H9 (cell line): ENCODE measurements around the gene DAGLB. TPM values are rescaled to one million over a fixed set of nuclear protein-coding genes. Genes with fewer than 3 reads are reported as not detected.

Source experiments
- DNase-seq: peaks from one replicate; pipeline ENCODE4 v3.0.0-alpha.2; 2017
- H2AFZ ChIP-seq: one replicate; pipeline ENCODE4 v1.6.1; 2013; ENCODE audit warnings: mild to moderate bottlenecking, low read length, control low read depth, moderate library complexity
- H2AK5ac ChIP-seq: 2 replicates; pipeline ENCODE4 v1.6.1; 2013; ENCODE audit warnings: low read length, control low read depth, mixed read lengths; ENCODE audit not compliant: insufficient read length
- H2BK120ac ChIP-seq: one replicate; pipeline ENCODE4 v1.6.1; 2013; ENCODE audit warnings: low read depth, mild to moderate bottlenecking, low read length, control low read depth, inconsistent platforms; ENCODE audit not compliant: poor library complexity, severe bottlenecking
- H2BK12ac ChIP-seq: 2 replicates; pipeline ENCODE4 v1.6.1; 2013; ENCODE audit warnings: low read length, control low read depth, mixed read lengths, low read depth; ENCODE audit not compliant: insufficient read length
- H2BK15ac ChIP-seq: 2 replicates; pipeline ENCODE4 v1.6.1; 2013; ENCODE audit warnings: low read depth, low read length, control low read depth
- H2BK20ac ChIP-seq: one replicate; pipeline ENCODE4 v1.6.1; 2013; ENCODE audit warnings: low read depth, mild to moderate bottlenecking, low read length, control low read depth, inconsistent platforms; ENCODE audit not compliant: poor library complexity, severe bottlenecking
- H2BK5ac ChIP-seq: 2 replicates; pipeline ENCODE4 v1.6.1; 2013; ENCODE audit warnings: low read length, control low read depth, mixed read lengths; ENCODE audit not compliant: insufficient read length
- H3K14ac ChIP-seq: 2 replicates; pipeline ENCODE4 v1.6.1; 2013; ENCODE audit warnings: low read length, control low read depth; ENCODE audit not compliant: insufficient read depth
- H3K18ac ChIP-seq: 2 replicates; pipeline ENCODE4 v1.6.1; 2013; ENCODE audit warnings: low read depth, mild to moderate bottlenecking, mixed read lengths, low read length, control low read depth; ENCODE audit not compliant: insufficient read length
- H3K23ac ChIP-seq: 2 replicates; pipeline ENCODE4 v1.6.1; 2013; ENCODE audit warnings: low read length, control low read depth, mixed read lengths, low read depth; ENCODE audit not compliant: insufficient read length
- H3K23me2 ChIP-seq: 2 replicates; pipeline ENCODE4 v1.6.1; 2013; ENCODE audit warnings: low read depth, mild to moderate bottlenecking, mixed read lengths, low read length, control low read depth; ENCODE audit not compliant: insufficient read length, poor library complexity, severe bottlenecking
- H3K27ac ChIP-seq: 2 replicates; pipeline ENCODE4 v1.5.1; 2013; ENCODE audit warnings: low read length, control low read depth, mixed read lengths, low read depth; ENCODE audit not compliant: insufficient read length
- H3K27me3 ChIP-seq: 2 replicates; pipeline ENCODE4 v1.6.1; 2013; ENCODE audit warnings: low read length, control low read depth, inconsistent platforms; ENCODE audit not compliant: insufficient read depth
- H3K4ac ChIP-seq: 2 replicates; pipeline ENCODE4 v1.6.1; 2013; ENCODE audit warnings: low read depth, mild to moderate bottlenecking, control low read depth, inconsistent platforms, low read length, moderate library complexity
- H3K4me1 ChIP-seq: 2 replicates; pipeline ENCODE4 v1.6.1; 2013; ENCODE audit warnings: low read length, control low read depth, inconsistent platforms; ENCODE audit not compliant: insufficient read depth
- H3K4me2 ChIP-seq: 2 replicates; pipeline ENCODE4 v1.6.1; 2013; ENCODE audit warnings: low read length, control low read depth, mixed read lengths; ENCODE audit not compliant: insufficient read length, insufficient read depth
- H3K56ac ChIP-seq: 2 replicates; pipeline ENCODE4 v1.6.1; 2013; ENCODE audit warnings: low read depth, mild to moderate bottlenecking, mixed read lengths, low read length, control low read depth; ENCODE audit not compliant: insufficient read length
- H3K79me1 ChIP-seq: 2 replicates; pipeline ENCODE4 v1.6.1; 2013; ENCODE audit warnings: low read depth, mild to moderate bottlenecking, moderate library complexity, low read length, control low read depth, inconsistent platforms; ENCODE audit not compliant: insufficient read depth, poor library complexity, severe bottlenecking
- H3K79me2 ChIP-seq: 2 replicates; pipeline ENCODE4 v1.6.1; 2013; ENCODE audit warnings: low read length, control low read depth, inconsistent platforms; ENCODE audit not compliant: insufficient read depth
- H3K9ac ChIP-seq: 2 replicates; pipeline ENCODE4 v1.6.1; 2013; ENCODE audit warnings: low read length, control low read depth, mixed read lengths; ENCODE audit not compliant: insufficient read length; ENCODE audit errors: extremely low read depth
- H3K9me3 ChIP-seq: one replicate; pipeline ENCODE4 v1.6.1; 2013; ENCODE audit warnings: low read depth, low read length, inconsistent platforms; ENCODE audit not compliant: control insufficient read depth
- H3T11ph ChIP-seq: one replicate; pipeline ENCODE4 v1.6.1; 2013; ENCODE audit warnings: mild to moderate bottlenecking, low read length, control low read depth, inconsistent platforms
- H4K20me1 ChIP-seq: one replicate; pipeline ENCODE4 v1.6.1; 2013; ENCODE audit not compliant: control insufficient read depth, insufficient read length, insufficient read depth
- H4K5ac ChIP-seq: 2 replicates; pipeline ENCODE4 v1.6.1; 2013; ENCODE audit warnings: low read depth, mild to moderate bottlenecking, mixed read lengths, low read length, control low read depth; ENCODE audit not compliant: insufficient read length
- H4K8ac ChIP-seq: replicated peaks from 2 replicates; pipeline ENCODE4 v1.6.1; 2013; ENCODE audit warnings: low read length, control low read depth, mixed read lengths, low read depth; ENCODE audit not compliant: insufficient read length
- H4K91ac ChIP-seq: 2 replicates; pipeline ENCODE4 v1.6.1; 2013; ENCODE audit warnings: low read depth, mild to moderate bottlenecking, moderate library complexity, mixed read lengths, low read length, control low read depth; ENCODE audit not compliant: insufficient read length
- H3K27ac Mint-ChIP-seq, 3 experiments: 2 replicates in 2 of 3; 3 replicates in 1 of 3; pipeline ENCODE4 v1.8.0; 2020 to 2021; ENCODE audit warnings: mixed read lengths in 3 of 3, mild to moderate bottlenecking in 1 of 3, moderate library complexity in 1 of 3
- H3K27me3 Mint-ChIP-seq: 2 replicates; pipeline ENCODE4 v1.8.0; 2021; ENCODE audit warnings: low read depth, mild to moderate bottlenecking, moderate library complexity, mixed read lengths
- H3K36me3 Mint-ChIP-seq, 3 experiments: 2 replicates in 2 of 3; 3 replicates in 1 of 3; pipeline ENCODE4 v1.8.0; 2020 to 2021; ENCODE audit warnings: low read depth in 3 of 3, mixed read lengths in 3 of 3; ENCODE audit not compliant: insufficient read depth in 1 of 3
- H3K4me1 Mint-ChIP-seq, 2 experiments: 2 replicates each; pipeline ENCODE4 v1.8.0; 2020; ENCODE audit warnings: mixed read lengths in 2 of 2
- H3K4me3 Mint-ChIP-seq, 2 experiments: 2 replicates in 1 of 2; 3 replicates in 1 of 2; pipeline ENCODE4 v1.8.0; 2020 to 2021; ENCODE audit warnings: mild to moderate bottlenecking in 2 of 2, mixed read lengths in 2 of 2, moderate library complexity in 1 of 2
- H3K9me3 Mint-ChIP-seq, 2 experiments: 2 replicates in 1 of 2; 3 replicates in 1 of 2; pipeline ENCODE4 v1.8.0; 2020; ENCODE audit warnings: mild to moderate bottlenecking in 2 of 2, mixed read lengths in 2 of 2, moderate library complexity in 1 of 2
- CTCF ChIP-seq: fragments of 200-600 bp; sonication (generic); conservative IDR thresholded peaks from 3 replicates; pipeline ENCODE4 v1.8.0; 2021; ENCODE audit warnings: antibody characterized with exemption, mild to moderate bottlenecking
- WGBS: extraction: QIAGEN DNeasy Blood & Tissue Kit; methylation state at CpG from one replicate; pipeline ENCODE4 v1.1.7; 2013; ENCODE audit warnings: missing lambda C conversion rate, low lambda C conversion rate, mixed read lengths; ENCODE audit not compliant: insufficient read length; ENCODE audit errors: extremely low coverage; 5-methylcytosine and 5-hydroxymethylcytosine counted together
- total RNA-seq: library from RNA; stranded (reverse); gene quantifications from 2 replicates; pipeline ENCODE4 v1.2.1, GENCODE V29; 2021

Gene DAGLB
- total RNA-seq, 1 experiment from 2014 or later = 46.4 TPM

DNA sequence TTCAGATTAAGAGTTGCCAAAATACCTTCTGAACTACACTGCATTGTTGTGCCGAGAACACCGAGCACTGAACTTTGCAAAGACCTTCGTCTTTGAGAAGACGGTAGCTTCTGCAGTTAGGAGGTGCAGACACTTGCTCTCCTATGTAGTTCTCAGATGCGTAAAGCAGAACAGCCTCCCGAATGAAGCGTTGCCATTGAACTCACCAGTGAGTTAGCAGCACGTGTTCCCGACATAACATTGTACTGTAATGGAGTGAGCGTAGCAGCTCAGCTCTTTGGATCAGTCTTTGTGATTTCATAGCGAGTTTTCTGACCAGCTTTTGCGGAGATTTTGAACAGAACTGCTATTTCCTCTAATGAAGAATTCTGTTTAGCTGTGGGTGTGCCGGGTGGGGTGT lies 45.0 kb downstream of the DAGLB start:
- Mint-ChIP-seq H3K9me3 (no peaks in the 10 kb centered on the region), H3K27me3 (no peaks in the 10 kb centered on the region), H3K36me3 (peaks cover 52 to 69% (median 66%) of the 10 kb centered on the region in 3 experiments), H3K27ac (peak overlapping the region in 1 of 3 experiments; percentile 64; a peak in 2 of 7 replicates), H3K4me3 (no peak overlapping the region), H3K4me1 (peaks cover 7 to 13% of the 10 kb centered on the region in 2 experiments; a peak in 3 of 4 replicates)
- H2AFZ ChIP-seq = no peak overlapping the region
- H3K56ac ChIP-seq = no peak overlapping the region
- H3K4me1 ChIP-seq = no peaks in the 10 kb centered on the region
- no peak overlapping the region for H3K4me2 ChIP-seq
- no peaks in the 10 kb centered on the region for H3K23me2 ChIP-seq
- no CpG with 5 or more reads among the region's 13 CpGs for WGBS
- H2BK15ac ChIP-seq = no peak overlapping the region
- no peak for TF ChIP-seq CTCF
- H2BK5ac ChIP-seq = no peak overlapping the region
- no peak overlapping the region for H2BK12ac ChIP-seq
- H3K79me1 ChIP-seq = no peaks in the 10 kb centered on the region
- no peak overlapping the region for H3K4ac ChIP-seq
- no peak overlapping the region for H3K23ac ChIP-seq
- peaks cover 3% of the 10 kb centered on the region; the same call in 1 of the 2 replicates for H3K79me2 ChIP-seq
- H2BK120ac ChIP-seq = no peak overlapping the region
- H3K9ac ChIP-seq = no peak overlapping the region
- H3K27ac ChIP-seq = no peak overlapping the region
- no peak for DNase-seq
- H4K20me1 ChIP-seq = no peaks in the 10 kb centered on the region
- H3T11ph ChIP-seq = no peak overlapping the region
- H2BK20ac ChIP-seq = no peak overlapping the region
- H3K18ac ChIP-seq = no peak overlapping the region
- H4K8ac ChIP-seq = no peak overlapping the region
- H4K5ac ChIP-seq = no peak overlapping the region
- H2AK5ac ChIP-seq = no peak overlapping the region
- H3K9me3 ChIP-seq = no peaks in the 10 kb centered on the region
- no peaks in the 10 kb centered on the region for H3K27me3 ChIP-seq
- no peak overlapping the region for H3K14ac ChIP-seq
- H4K91ac ChIP-seq = no peak overlapping the region
